Psoas muscle (tissue), 8 donors: ENCODE data around the gene ARHGAP21. TPM values are rescaled to one million over a fixed set of nuclear protein-coding genes. Genes with fewer than 3 reads are reported as not detected.
A peak's percentile ranks its signal among the peaks of the same experiment; 100 is the strongest.

Experiments
- ATAC-seq, 4 donors: fragments of 200-7000 bp; cut with Tn5 transposase; one replicate each; pipeline ENCODE4 v1.9.1; 2020; ENCODE audit warnings: moderate library complexity in 3 of 4, mild to moderate bottlenecking in 2 of 4
- DNase-seq, 2 donors: peaks; one replicate each; pipeline ENCODE4 v3.0.0-alpha.2; 2020
- H3K27ac ChIP-seq: fragments of 200-600 bp; one replicate; pipeline ENCODE4 v1.8.0; 2022
- H3K27me3 ChIP-seq, 3 donors: fragments of 200-600 bp in 1 of 3; one replicate each; pipeline versions ENCODE4 v1.6.1 to v1.8.0; 2013 to 2022; ENCODE audit warnings: low read length in 2 of 3, mild to moderate bottlenecking in 2 of 3, moderate library complexity in 1 of 3; ENCODE audit not compliant: insufficient read depth in 3 of 3
- H3K36me3 ChIP-seq, 2 donors: fragments of 200-600 bp in 1 of 2; one replicate each; pipeline versions ENCODE4 v1.6.1 to v1.8.0; 2013 to 2022; ENCODE audit warnings: low read depth in 1 of 2, mild to moderate bottlenecking in 1 of 2, moderate library complexity in 1 of 2; ENCODE audit not compliant: insufficient read depth in 1 of 2
- H3K4me1 ChIP-seq: fragments of 200-600 bp; one replicate; pipeline ENCODE4 v1.8.0; 2022
- H3K4me3 ChIP-seq: fragments of 200-600 bp; one replicate; pipeline ENCODE4 v1.8.0; 2022; ENCODE audit warnings: mild to moderate bottlenecking
- H3K9me3 ChIP-seq: fragments of 200-600 bp; one replicate; pipeline ENCODE4 v1.8.0; 2022
- WGBS, 3 donors: extraction: QIAGEN DNeasy Blood & Tissue Kit; methylation state at CpG; one replicate each; pipeline versions ENCODE4 v1.1.6 to v1.1.7; 2013; 5-methylcytosine and 5-hydroxymethylcytosine counted together
- intact Hi-C, 2 donors: fragments of 100-400 bp; cut with DNase I; formaldehyde crosslinking; loops; one replicate each; pipeline versions ENCODE4 v1.11.0 to v1.14.2; 2022
- polyA plus RNA-seq, 3 donors: library from polyadenylated mRNA; stranded (reverse); fragments of 200-250 nt; gene quantifications; one replicate each; pipeline ENCODE4 v1.2.3, GENCODE V29; 2013
- total RNA-seq, 4 donors: library from RNA; stranded (reverse); fragmentation: NEBNext Ultra II Directional in 2 of 4; extraction: Animal tissue kit (Norgen Biotek cat#: 25700) in 2 of 4; gene quantifications; one replicate each; pipeline versions ENCODE4 v1.2.1 to v1.2.4, GENCODE V29; 2021 to 2023
- TF ChIP-seq, protein P1 (sequence below): fragments of 200-600 bp; IDR thresholded peaks from one replicate; pipeline ENCODE4 v1.8.0; 2022; ENCODE audit warnings: antibody characterized with exemption
- donor health status: healthy with polysubstance abuse.
- donor health status: DM: no; HTN: no; CAD: no; lungs with moderate emphysema.
- donor health status: Bipolar disorder and iron deficiency.
- donor health status: healthy.
- donor health status: DM: yes; HTN: yes; CAD: no.
- donor health status: DM: no; HTN: no; CAD: no.
- donor health status: DM: no; HTN: no; CAD: no.
- donor health status: DM: yes; HTN: yes; CAD: no.

The ARHGAP21 gene
- total and polyA plus RNA-seq, 7 donors, result 16.1 to 44.7 (median 34.2) TPM

DNA sequence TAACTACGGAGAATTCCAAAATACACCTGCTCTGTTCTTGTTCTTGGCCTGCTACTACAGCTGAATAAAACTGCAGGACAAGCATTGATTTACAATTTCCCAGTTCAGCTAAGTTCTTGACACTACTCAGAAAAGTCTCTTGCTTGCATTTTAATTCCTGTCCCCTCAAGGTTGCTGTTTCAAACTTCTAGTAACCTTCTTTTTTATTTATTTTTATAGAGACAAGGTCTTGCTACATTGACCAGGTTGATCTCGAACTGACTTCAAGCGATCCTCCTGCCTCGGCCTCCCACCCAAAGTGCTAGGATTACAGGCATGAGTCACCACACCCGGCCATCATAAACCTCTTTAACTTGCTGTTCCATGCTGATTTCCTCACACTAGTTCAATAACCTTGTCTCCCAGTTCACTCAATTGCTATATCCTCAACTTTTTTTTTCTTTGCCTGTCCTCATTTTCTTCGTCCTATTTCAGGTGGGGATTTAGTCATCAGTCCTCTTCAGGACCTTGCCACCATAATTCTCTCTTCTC, 79.9 kb downstream of the ARHGAP21 start:
- no peak for DNase-seq
- TF ChIP-seq, protein P1, sequence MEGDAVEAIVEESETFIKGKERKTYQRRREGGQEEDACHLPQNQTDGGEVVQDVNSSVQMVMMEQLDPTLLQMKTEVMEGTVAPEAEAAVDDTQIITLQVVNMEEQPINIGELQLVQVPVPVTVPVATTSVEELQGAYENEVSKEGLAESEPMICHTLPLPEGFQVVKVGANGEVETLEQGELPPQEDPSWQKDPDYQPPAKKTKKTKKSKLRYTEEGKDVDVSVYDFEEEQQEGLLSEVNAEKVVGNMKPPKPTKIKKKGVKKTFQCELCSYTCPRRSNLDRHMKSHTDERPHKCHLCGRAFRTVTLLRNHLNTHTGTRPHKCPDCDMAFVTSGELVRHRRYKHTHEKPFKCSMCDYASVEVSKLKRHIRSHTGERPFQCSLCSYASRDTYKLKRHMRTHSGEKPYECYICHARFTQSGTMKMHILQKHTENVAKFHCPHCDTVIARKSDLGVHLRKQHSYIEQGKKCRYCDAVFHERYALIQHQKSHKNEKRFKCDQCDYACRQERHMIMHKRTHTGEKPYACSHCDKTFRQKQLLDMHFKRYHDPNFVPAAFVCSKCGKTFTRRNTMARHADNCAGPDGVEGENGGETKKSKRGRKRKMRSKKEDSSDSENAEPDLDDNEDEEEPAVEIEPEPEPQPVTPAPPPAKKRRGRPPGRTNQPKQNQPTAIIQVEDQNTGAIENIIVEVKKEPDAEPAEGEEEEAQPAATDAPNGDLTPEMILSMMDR, result no peak
- no peak for ATAC-seq
- WGBS, 3 donors, result 71 to 81% (median 80%) methylated on average over 6 of the region's 6 CpGs
- H3K4me3 ChIP-seq, result no peak overlapping the region
- peaks cover 22% of the 10 kb centered on the region for H3K4me1 ChIP-seq
- intact Hi-C loops, result loop anchor here (2.0 to 10.0 kb wide), 7 partner anchors 39 to 439 kb away; partner anchors contain the start of genes ARHGAP21 (in 1 of the 2), ENKUR (in 1 of the 2) and THNSL1 (in 1 of the 2)
- H3K27ac ChIP-seq, result peak overlapping the region; percentile 24
- H3K9me3 ChIP-seq, result no peaks in the 10 kb centered on the region
- peaks cover 0 to 2% of the 10 kb centered on the region in 2 donors for H3K36me3 ChIP-seq
- H3K27me3 ChIP-seq, result no peaks in the 10 kb centered on the region

DNA sequence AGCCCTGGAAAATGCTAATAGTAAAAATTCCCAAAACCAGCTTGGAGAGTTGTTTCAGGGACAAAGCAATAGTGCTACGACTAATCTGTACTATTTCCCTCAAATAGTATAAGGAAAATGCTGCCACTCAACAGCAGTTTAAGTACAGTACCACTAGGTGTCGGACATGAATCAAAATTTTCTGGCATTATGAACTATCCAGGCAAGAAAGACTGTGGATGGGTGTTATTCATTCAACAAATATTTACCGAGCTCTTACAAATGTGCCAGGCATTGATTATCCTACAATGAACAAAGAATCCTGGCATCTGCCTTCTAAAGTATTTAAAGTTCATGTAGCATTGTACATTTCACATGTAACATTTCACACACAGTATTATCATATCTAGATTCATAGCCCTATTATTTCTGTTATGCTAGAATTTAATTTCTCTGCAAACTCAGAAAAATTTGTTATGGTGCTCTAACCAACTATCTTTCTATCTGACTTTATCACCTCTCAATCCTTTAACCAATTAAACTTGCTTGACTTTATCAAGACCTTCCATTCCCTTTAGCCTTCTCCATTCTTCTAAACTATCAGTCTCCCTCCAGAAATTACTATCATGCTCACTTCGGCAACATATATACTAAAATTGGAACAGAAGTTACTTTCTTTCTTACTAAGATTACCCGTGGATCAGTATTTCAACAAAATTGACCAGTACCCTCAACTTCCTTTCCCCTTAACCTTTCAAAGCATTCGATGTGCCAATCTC, 80.6 kb downstream of the ARHGAP21 start:
- no peaks in the 10 kb centered on the region for H3K27me3 ChIP-seq
- no peak overlapping the region for H3K4me3 ChIP-seq
- peak; percentile 86 to 95 (median 90) for ATAC-seq
- TF ChIP-seq, protein P1, result peak; percentile 83
- H3K9me3 ChIP-seq, result no peaks in the 10 kb centered on the region
- intact Hi-C loops, result loop anchor here (2.0 to 10.0 kb wide), 7 partner anchors 39 to 439 kb away; partner anchors contain the start of genes ARHGAP21 (in 1 of the 2), ENKUR (in 1 of the 2) and THNSL1 (in 1 of the 2)
- DNase-seq, result no peak
- WGBS, 3 donors, result 16 to 29% (median 23%) methylated on average over 6 of the region's 6 CpGs
- H3K4me1 ChIP-seq, result peaks cover 22% of the 10 kb centered on the region
- no peak overlapping the region for H3K27ac ChIP-seq
- H3K36me3 ChIP-seq, result peaks cover 0 to 2% of the 10 kb centered on the region in 2 donors

DNA sequence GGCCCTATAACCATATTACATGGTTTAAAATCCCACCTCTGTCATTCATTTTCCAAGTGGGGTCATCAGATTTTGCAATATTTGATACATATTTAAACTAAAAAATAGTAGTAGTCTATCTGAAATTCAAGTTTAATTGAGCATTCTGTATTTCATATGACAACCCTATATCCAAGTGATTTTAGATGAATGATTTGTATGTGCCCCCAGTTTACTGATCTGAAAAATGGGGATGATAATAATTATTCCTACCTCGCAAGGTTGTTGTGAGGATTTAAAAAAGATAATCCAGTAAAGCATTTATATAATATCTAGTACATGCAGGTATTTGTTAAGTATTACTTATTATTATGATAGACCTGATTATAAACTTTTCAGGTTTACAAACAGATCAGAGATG, 84.6 kb downstream of the ARHGAP21 start:
- Histone ChIP-seq H3K27ac (no peak overlapping the region), H3K9me3 (no peaks in the 10 kb centered on the region), H3K27me3 (no peaks in the 10 kb centered on the region), H3K36me3 (no peaks in the 10 kb centered on the region), H3K4me3 (no peak overlapping the region), H3K4me1 (peaks cover 20% of the 10 kb centered on the region)
- ATAC-seq, result no peak
- TF ChIP-seq, protein P1, result no peak
- DNase-seq, result no peak
- 95 to 100% (median 96%) methylated on average over 1 of the region's 1 CpG for whole genome bisulfite sequencing, 3 donors
- intact Hi-C loops, result loop anchor here in 1 of 2 donors (10.0 kb wide), 1 partner anchor 376 kb away; the partner anchor contains the start of genes ENKUR and THNSL1

DNA sequence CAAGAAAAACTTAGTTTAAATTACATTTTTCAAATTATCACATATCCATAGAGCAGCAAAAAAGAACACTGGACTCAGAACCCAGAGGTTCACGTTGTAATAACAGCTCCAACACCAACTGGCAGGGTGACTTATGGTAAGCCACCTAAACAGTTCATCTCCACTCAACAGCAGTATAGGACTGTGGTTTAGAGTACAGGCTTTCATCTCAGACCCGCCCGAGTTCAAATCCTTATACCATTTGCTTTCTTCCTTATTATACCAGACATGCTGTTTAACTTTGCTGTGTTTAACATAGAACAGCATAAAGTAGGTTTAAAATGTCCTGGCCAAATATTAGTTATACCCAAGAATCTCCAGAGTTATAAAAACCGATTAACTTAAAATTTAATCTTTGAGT, 97.9 kb downstream of the ARHGAP21 start:
- Histone ChIP-seq H3K27me3 (no peaks in the 10 kb centered on the region), H3K4me1 (peaks cover 11% of the 10 kb centered on the region), H3K9me3 (no peaks in the 10 kb centered on the region), H3K27ac (no peak overlapping the region), H3K36me3 (peaks cover 0 to 11% of the 10 kb centered on the region in 2 donors), H3K4me3 (no peak overlapping the region)
- no peak for ATAC-seq
- 94 to 98% (median 94%) methylated on average over 4 of the region's 4 CpGs for WGBS, 3 donors
- no peak for DNase-seq
- intact Hi-C loops, result no loop called here
- TF ChIP-seq, protein P1, result no peak
